ENCODE results near the gene PTPRN2. TPM values are rescaled to one million over a fixed set of nuclear protein-coding genes. Genes with fewer than 3 reads are reported as not detected.
"Not testable (repeated sequence)": the region's sequence is repeated elsewhere in the genome, so short reads cannot be mapped to it uniquely, and the experiment has no call there.

The PTPRN2 gene
- 1.7 TPM for total RNA-seq
- polyA plus RNA-seq, result 1.9 TPM
- long read RNA-seq, donor 1, result 0 reads
- long read RNA-seq, donor 2, result 0 reads
- long read RNA-seq, donor 3, partial matches to known transcripts, result 5 of 5 reads
- long read RNA-seq, donor 3, other reads (novel, unspliced or antisense), result 0 of 5 reads
- long read RNA-seq, donor 4, result 0 reads
- long read RNA-seq, donor 5, partial matches to known transcripts, result 11 of 11 reads
- long read RNA-seq, donor 5, other reads (novel, unspliced or antisense), result 0 of 11 reads
- long read RNA-seq, donor 6, result 0 reads
- long read RNA-seq, donor 7, result 0 reads
- long read RNA-seq, donor 8, result 0 reads
- long read RNA-seq, donor 9, result 0 reads
- long read RNA-seq, donor 10, result 0 reads

DNA sequence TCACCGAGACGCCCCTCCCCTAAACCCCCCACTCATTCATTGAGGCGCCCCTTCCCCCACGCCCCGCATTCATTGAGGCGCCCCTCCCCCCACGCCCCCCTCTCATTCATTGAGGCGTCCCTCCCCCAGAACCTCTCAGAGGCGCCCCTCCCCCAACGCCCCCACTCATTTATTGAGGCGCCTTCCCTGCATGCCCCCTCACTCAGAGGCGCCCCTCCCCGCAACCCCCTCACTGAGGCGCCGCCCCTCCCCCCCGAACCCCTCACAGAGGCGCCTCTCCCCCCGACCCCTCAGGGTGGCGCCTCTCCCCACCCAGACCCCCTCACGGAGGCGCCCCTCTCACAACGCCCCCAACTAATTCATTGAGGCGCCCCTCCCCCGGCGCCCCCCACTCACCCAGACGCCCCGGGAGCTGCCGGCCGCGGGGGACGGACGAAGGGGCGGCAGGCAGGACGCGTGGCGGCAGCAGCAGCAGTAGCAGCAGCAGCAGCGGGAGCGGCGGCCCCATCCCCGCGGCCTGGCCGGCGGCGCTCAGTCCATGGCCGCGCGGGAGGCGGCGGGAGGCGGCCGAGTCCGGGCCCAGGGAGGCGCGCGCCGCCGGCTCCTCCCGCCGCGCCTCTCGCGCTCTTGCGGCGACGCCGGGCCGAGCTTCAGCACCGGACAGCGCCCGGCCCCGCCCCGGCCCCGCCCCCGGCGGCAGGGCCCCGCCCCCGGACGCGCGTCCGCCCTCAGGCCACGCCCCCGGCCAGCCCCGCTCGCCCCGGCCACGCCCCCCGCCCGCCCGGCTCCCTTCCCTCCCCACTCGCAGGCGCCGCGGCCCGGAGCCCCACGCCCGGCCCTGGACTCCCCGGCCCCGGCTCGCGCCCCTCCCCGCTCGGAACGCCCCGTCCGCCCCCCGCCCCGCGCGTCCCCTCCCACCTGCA, at the start of gene PTPRN2:
PTPRN2 (minus strand) TSS at position 662 of the 923 bp plus-strand sequence.
- peak in 5 of 9 donors; percentile 18 to 47 (median 35) for DNase-seq (ENCODE audit: low read depth in 6 of 9, low spot score in 9 of 9)
- H3K4me3 ChIP-seq (ENCODE audit: low read length in 2 of 2), result peak within 1 kb of the TSS in 1 of 2 donors; percentile 46
- peaks cover 37 to 71% of the 10 kb centered on the region in 2 donors for H3K27me3 ChIP-seq (ENCODE audit: control insufficient read depth in 2 of 2, insufficient read depth in 1 of 2, low read length in 1 of 2)
- H3K4me1 ChIP-seq (ENCODE audit: control insufficient read depth in 2 of 2, insufficient read depth in 2 of 2, low read length in 2 of 2), result peaks cover 2 to 3% of the 10 kb centered on the region in 2 donors
- H3K36me3 ChIP-seq (ENCODE audit: control insufficient read depth in 2 of 2, insufficient read depth in 2 of 2, low read length in 1 of 2), result no peaks in the 10 kb centered on the region
- WGBS, result 3% methylated on average over 109 of the region's 110 CpGs
- no peaks in the 10 kb centered on the region for H3K9me3 ChIP-seq (ENCODE audit: control insufficient read depth in 2 of 2, insufficient read depth in 1 of 2, low read length in 1 of 2)
- no peak within 1 kb of the TSS for H3K27ac ChIP-seq (ENCODE audit: low read depth in 1 of 2, low read length in 1 of 2)

DNA sequence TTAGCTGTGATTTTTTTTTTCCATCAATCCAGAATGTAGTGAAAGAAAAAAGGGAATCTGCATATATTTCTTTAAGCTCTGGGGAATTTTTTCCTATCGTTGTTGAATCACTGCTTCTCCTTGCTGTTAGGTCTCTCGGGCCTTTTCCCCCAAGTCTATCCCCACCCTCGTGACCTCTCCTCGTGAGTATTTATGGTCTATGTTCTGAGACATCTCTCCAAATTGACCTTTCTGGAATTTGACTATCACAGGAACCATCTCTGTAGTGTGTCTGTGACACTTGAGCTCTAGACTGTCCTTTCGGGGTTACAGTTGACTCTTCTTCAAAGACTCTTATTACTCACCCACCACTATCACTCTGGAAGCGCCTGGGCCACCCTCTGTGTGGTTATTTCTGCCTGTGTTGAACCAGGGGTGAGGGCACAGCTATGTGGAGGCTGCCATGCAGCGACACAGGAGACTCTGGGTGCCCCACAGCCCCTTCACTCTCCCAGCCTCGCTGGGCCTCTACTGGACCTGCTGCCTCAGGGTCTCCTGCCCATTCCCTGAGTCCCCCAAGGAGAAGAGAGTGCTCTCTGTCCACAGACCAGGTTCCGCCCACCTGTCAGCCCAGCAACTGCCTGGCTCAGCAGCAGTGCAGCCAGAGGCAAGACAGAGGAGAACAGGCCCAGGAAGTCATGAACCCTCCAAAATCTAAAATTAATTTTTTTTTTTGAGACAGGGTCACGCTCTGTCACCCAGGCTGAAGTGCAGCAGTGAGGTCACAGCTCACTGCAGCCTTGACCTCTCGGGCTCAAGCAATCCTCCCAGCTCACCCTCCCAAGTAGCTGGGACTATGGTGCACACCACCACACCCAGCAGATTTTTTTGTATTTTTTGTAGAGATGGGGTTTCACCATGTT, 45.7 kb upstream of the PTPRN2 start:
- Histone ChIP-seq H3K4me3 (ENCODE audit: low read length in 2 of 2) (no peak overlapping the region), H3K27me3 (ENCODE audit: control insufficient read depth in 2 of 2, insufficient read depth in 1 of 2, low read length in 1 of 2) (no peaks in the 10 kb centered on the region), H3K27ac (ENCODE audit: low read depth in 1 of 2, low read length in 1 of 2) (no peak overlapping the region), H3K9me3 (ENCODE audit: control insufficient read depth in 2 of 2, insufficient read depth in 1 of 2, low read length in 1 of 2) (no peaks in the 10 kb centered on the region), H3K36me3 (ENCODE audit: control insufficient read depth in 2 of 2, insufficient read depth in 2 of 2, low read length in 1 of 2) (peaks cover 50 to 66% of the 10 kb centered on the region in 2 donors), H3K4me1 (ENCODE audit: control insufficient read depth in 2 of 2, insufficient read depth in 2 of 2, low read length in 2 of 2) (no peaks in the 10 kb centered on the region)
- WGBS, result 97% methylated on average over 11 of the region's 11 CpGs
- DNase-seq (ENCODE audit: low read depth in 6 of 9, low spot score in 9 of 9), result no peak

DNA sequence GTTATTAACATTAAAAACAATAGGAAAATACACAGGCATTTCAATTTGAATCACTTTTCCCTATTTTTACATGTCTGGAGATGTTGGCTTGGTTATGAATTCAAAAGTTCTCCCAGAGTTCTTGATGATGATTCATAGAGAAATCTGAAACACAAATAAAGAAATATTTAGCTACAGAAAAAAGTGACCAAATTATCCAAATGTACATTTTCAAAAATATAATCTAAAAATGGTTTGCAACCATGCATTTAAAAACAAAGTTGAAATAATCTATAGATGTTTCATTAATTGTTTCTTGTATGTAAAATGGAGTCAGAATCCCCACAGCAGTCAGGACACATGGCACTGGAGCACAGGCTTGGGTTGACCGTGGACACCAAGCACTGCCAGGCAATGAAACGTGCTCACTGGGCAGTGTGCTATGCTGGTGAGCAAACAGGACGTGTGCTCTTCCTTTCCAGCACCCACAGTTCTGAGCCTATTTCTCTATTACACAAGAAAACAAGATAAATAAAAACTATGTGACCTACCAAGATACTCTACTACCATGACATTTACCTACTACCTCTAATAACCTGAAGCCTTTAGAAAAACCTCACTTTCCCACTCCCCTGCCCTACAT, 44.1 kb upstream of the PTPRN2 start:
- WGBS, result 97% methylated on average over 3 of the region's 3 CpGs
- no peaks in the 10 kb centered on the region for H3K4me1 ChIP-seq (ENCODE audit: control insufficient read depth in 2 of 2, insufficient read depth in 2 of 2, low read length in 2 of 2)
- no peak overlapping the region for H3K27ac ChIP-seq (ENCODE audit: low read depth in 1 of 2, low read length in 1 of 2)
- no peaks in the 10 kb centered on the region for H3K27me3 ChIP-seq (ENCODE audit: control insufficient read depth in 2 of 2, insufficient read depth in 1 of 2, low read length in 1 of 2)
- H3K4me3 ChIP-seq (ENCODE audit: low read length in 2 of 2), result no peak overlapping the region
- H3K9me3 ChIP-seq (ENCODE audit: control insufficient read depth in 2 of 2, insufficient read depth in 1 of 2, low read length in 1 of 2), result no peaks in the 10 kb centered on the region
- DNase-seq (ENCODE audit: low read depth in 6 of 9, low spot score in 9 of 9), result no peak
- H3K36me3 ChIP-seq (ENCODE audit: control insufficient read depth in 2 of 2, insufficient read depth in 2 of 2, low read length in 1 of 2), result peaks cover 39 to 60% of the 10 kb centered on the region in 2 donors

DNA sequence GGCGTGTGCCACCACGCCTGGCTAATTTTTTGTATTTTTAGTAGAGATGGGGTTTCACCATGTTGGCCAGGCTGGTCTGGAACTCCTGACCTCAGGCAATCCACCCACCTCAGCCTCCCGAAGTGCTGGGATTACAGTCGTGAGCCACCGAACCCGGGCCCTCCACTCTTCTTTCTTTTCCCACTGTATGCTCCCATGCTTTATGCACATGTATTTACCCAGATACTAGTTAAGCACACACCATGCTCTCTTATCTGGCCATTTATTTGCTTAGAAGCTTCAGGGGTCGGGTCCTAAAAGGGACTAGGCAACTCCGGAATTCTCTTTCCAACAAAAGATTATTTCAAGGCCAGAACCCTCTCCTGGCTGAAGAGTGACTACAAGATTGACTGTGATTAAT, 38.7 kb upstream of the PTPRN2 start:
- not testable (repeated sequence) for DNase-seq (ENCODE audit: low read depth in 6 of 9, low spot score in 9 of 9); H3K4me3 ChIP-seq (ENCODE audit: low read length in 2 of 2); H3K9me3 ChIP-seq (ENCODE audit: control insufficient read depth in 2 of 2, insufficient read depth in 1 of 2, low read length in 1 of 2); H3K27me3 ChIP-seq (ENCODE audit: control insufficient read depth in 2 of 2, insufficient read depth in 1 of 2, low read length in 1 of 2); H3K27ac ChIP-seq (ENCODE audit: low read depth in 1 of 2, low read length in 1 of 2); H3K4me1 ChIP-seq (ENCODE audit: control insufficient read depth in 2 of 2, insufficient read depth in 2 of 2, low read length in 2 of 2)
- H3K36me3 ChIP-seq (ENCODE audit: control insufficient read depth in 2 of 2, insufficient read depth in 2 of 2, low read length in 1 of 2), result peaks cover 19 to 40% of the 10 kb centered on the region in 2 donors
- 96% methylated on average over 8 of the region's 8 CpGs for WGBS

DNA sequence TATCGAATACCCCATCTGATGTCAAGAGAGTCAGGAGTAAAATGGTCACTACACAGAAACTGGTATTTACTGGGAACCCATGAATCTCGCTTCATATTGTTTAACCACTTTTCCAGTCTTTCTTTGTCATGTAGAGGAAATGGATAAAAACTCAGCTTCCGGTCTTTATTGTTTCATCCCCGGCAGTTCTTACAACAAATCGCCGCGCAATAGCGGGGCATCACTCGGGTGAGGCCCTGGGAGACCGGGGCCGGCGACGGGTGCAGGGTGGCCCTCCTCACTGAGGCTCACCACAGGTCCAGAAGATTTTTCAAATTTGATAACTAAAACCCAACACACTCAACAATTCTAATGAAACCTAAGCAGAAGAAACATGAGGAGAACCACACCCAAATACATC, 35.6 kb upstream of the PTPRN2 start:
- Histone ChIP-seq H3K36me3 (ENCODE audit: control insufficient read depth in 2 of 2, insufficient read depth in 2 of 2, low read length in 1 of 2) (peaks cover 0 to 20% of the 10 kb centered on the region in 2 donors), H3K27me3 (ENCODE audit: control insufficient read depth in 2 of 2, insufficient read depth in 1 of 2, low read length in 1 of 2) (no peaks in the 10 kb centered on the region), H3K27ac (ENCODE audit: low read depth in 1 of 2, low read length in 1 of 2) (no peak overlapping the region), H3K4me1 (ENCODE audit: control insufficient read depth in 2 of 2, insufficient read depth in 2 of 2, low read length in 2 of 2) (no peaks in the 10 kb centered on the region), H3K9me3 (ENCODE audit: control insufficient read depth in 2 of 2, insufficient read depth in 1 of 2, low read length in 1 of 2) (no peaks in the 10 kb centered on the region), H3K4me3 (ENCODE audit: low read length in 2 of 2) (no peak overlapping the region)
- no peak for DNase-seq (ENCODE audit: low read depth in 6 of 9, low spot score in 9 of 9)
- WGBS, result 97% methylated on average over 13 of the region's 13 CpGs

DNA sequence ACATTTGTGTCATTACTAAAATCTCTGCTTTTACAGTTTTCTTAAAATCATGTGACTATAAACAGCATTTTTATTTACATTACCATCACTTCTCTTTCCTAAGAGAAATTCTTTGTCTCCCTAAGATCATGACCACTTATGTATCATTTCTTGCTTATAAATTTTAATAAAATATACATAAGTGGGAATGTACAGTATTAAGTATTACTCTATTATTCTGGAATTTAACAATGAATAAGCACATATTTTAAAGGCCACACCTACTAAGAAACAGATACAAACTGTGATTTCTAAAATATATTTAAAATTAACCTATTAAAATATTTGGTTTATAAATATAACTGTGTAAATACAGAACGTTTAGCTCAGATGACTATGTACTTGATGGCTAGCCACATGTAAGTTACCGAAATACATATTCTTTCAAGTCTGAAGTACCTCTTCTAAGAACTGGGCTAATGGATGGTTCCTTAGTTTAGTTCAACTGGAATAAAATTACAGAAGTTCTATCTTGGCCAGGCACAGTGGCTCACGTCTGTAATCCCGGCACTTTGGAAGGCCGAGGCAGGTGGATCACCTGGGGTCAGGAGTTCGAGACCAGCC, 33.3 kb upstream of the PTPRN2 start:
- Histone ChIP-seq H3K9me3 (ENCODE audit: control insufficient read depth in 2 of 2, insufficient read depth in 1 of 2, low read length in 1 of 2) (no peaks in the 10 kb centered on the region), H3K4me3 (ENCODE audit: low read length in 2 of 2) (no peak overlapping the region), H3K27me3 (ENCODE audit: control insufficient read depth in 2 of 2, insufficient read depth in 1 of 2, low read length in 1 of 2) (no peaks in the 10 kb centered on the region), H3K27ac (ENCODE audit: low read depth in 1 of 2, low read length in 1 of 2) (no peak overlapping the region), H3K4me1 (ENCODE audit: control insufficient read depth in 2 of 2, insufficient read depth in 2 of 2, low read length in 2 of 2) (no peaks in the 10 kb centered on the region), H3K36me3 (ENCODE audit: control insufficient read depth in 2 of 2, insufficient read depth in 2 of 2, low read length in 1 of 2) (peaks cover 0 to 12% of the 10 kb centered on the region in 2 donors)
- no peak for DNase-seq (ENCODE audit: low read depth in 6 of 9, low spot score in 9 of 9)
- 97% methylated on average over 6 of the region's 6 CpGs for WGBS

DNA sequence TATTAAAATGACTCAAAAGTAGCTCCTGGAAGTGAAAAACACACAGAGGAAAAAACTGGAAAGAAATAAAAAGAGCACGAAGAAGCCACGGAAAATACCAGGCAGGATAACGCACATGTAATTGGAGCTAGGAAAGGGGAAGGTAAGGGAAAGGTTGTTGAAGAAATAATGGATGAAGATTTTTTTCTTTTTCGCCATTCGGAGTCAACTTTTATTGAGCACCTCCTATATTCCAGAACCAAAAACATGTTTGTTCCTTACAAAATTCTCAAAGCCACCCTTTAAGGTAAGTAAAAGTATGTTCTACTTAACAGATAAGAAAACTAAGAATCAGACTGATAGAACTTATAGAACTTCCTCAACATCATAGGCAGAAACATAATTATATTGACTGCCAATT, 32.8 kb upstream of the PTPRN2 start:
- Histone ChIP-seq H3K9me3 (ENCODE audit: control insufficient read depth in 2 of 2, insufficient read depth in 1 of 2, low read length in 1 of 2) (no peaks in the 10 kb centered on the region), H3K36me3 (ENCODE audit: control insufficient read depth in 2 of 2, insufficient read depth in 2 of 2, low read length in 1 of 2) (peaks cover 0 to 13% of the 10 kb centered on the region in 2 donors), H3K4me1 (ENCODE audit: control insufficient read depth in 2 of 2, insufficient read depth in 2 of 2, low read length in 2 of 2) (no peaks in the 10 kb centered on the region), H3K4me3 (ENCODE audit: low read length in 2 of 2) (no peak overlapping the region), H3K27ac (ENCODE audit: low read depth in 1 of 2, low read length in 1 of 2) (no peak overlapping the region), H3K27me3 (ENCODE audit: control insufficient read depth in 2 of 2, insufficient read depth in 1 of 2, low read length in 1 of 2) (no peaks in the 10 kb centered on the region)
- 98% methylated on average over 5 of the region's 5 CpGs for WGBS
- no peak for DNase-seq (ENCODE audit: low read depth in 6 of 9, low spot score in 9 of 9)

DNA sequence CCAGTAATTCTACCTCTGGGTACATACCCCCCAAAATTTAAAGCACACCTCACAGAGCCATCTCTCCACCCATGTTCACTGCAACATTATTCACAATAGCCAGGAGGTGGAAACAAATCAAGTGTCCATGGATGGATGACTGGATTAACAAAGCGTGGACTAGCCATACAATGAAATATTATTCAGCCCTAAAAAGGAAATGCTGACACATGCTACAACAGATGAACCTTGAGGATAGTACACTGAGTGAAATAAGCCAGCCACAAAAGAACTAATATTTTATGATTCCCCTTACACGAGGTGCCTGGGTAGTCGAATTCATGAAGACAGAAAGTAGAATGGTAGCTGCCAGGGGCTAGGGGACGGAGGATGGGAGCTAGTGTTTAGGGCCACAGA, 31.1 kb upstream of the PTPRN2 start:
- DNase-seq (ENCODE audit: low read depth in 6 of 9, low spot score in 9 of 9), result no peak
- WGBS, result 98% methylated on average over 4 of the region's 4 CpGs
- H3K4me3 ChIP-seq (ENCODE audit: low read length in 2 of 2), result no peak overlapping the region

More for the DNA sequence above, 31.1 kb upstream of the PTPRN2 start:
- no peaks in the 10 kb centered on the region for H3K27me3 ChIP-seq (ENCODE audit: control insufficient read depth in 2 of 2, insufficient read depth in 1 of 2, low read length in 1 of 2)
- no peaks in the 10 kb centered on the region for H3K9me3 ChIP-seq (ENCODE audit: control insufficient read depth in 2 of 2, insufficient read depth in 1 of 2, low read length in 1 of 2)
- no peaks in the 10 kb centered on the region for H3K4me1 ChIP-seq (ENCODE audit: control insufficient read depth in 2 of 2, insufficient read depth in 2 of 2, low read length in 2 of 2)
- no peak overlapping the region for H3K27ac ChIP-seq (ENCODE audit: low read depth in 1 of 2, low read length in 1 of 2)
- H3K36me3 ChIP-seq (ENCODE audit: control insufficient read depth in 2 of 2, insufficient read depth in 2 of 2, low read length in 1 of 2), result peaks cover 0 to 16% of the 10 kb centered on the region in 2 donors

Measured in thymus (tissue), 14 donors.